Fibroblast of gingiva (primary cell): ENCODE data around the gene CHD2.

ENCODE experiments used
- DNase-seq: peaks from one replicate; pipeline ENCODE4 v3.0.0-alpha.2; 2011; ENCODE audit warnings: low read depth

CHD2 gene

DNA sequence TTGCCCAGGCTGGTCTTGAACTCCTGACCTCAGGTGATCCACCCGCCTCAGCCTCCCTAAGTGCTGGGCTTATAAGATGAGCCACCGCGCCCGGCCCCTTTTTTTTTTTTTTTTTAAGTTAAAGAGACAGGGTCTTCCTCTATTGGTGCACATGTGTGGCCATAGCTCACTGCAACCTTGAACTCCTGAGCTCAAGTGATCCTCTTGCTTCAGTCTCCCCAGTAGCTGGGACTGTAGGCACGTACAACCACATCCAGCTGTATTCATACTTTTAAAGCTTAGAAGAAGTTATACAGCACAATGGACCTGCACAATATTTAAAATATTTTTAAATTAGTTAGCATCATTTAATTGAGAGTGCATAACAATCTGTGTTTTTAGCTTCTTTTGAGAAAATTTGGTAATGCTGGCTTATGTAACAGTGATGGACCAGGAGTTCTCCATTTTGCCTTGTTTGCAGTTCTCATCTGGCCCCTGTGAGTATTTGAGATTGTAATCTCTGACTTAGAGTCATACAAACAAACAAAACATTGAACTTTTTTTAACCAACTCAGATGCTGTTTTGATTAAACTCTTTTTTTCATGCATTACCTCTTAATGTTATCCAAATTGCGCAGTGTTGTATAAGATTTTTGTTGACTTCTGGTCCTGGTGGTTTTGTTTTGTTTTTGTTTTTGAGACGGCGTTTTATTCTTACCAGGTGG lies 33.0 kb downstream of the CHD2 start:
- no peak for DNase-seq

DNA sequence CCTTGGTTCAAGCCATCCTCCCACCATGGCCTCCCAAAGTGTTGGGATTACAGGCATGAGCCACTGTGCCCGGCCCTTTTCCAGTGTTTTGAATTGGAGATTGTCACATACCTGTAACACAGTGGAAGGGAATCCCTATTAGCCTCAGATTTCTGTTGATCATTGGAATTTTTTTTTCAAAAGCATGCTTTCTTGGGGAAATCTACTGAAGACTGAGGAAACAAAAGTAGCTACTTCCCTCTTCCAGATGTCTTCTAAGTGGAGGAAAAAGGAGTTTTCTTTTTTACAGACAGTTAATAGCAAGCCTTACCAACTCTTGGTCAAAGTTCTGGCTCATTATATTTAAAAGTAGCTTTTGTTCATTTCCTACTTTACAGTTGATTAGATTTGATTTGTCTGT lies 33.7 kb downstream of the CHD2 start:
- no peak for DNase-seq

DNA sequence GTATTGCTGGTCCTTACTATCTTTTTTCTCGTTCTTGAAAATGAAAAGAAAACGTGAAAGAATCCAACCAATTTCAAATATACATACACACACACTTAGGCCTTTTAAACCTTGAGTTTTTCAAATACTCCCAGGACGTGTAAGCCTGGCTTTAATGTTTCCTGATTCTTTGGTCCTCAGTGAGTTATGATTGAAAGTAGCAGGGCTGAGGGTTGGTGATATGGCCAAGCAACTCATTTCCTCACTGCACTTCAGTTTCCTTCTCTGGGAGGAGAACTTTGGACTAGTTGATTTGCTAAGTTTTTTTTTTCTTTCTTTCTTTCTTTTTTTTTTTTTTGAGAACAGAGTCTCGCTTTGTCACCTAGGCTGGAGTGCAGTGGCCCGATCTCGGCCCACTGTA lies 34.6 kb downstream of the CHD2 start:
- DNase-seq, result no peak

DNA sequence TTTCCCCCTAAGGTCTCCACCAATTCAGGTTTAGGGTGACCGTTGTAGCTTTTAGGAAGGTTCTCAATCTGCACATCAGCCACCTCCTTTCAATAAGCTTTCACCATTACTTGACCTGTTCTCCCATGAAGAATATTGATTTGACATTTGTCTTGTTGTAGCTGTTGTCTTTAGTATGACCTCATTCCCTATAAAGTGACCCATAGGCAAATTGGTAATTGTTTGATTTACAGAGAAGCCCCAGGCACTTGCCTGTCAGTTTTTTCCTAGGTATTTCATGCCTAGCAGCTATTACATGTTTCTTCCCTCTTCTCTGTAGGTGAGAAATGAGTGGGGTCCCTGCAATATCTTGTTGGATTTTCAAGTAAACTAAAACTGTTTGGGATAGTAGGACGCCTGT lies 36.0 kb downstream of the CHD2 start:
- no peak for DNase-seq

DNA sequence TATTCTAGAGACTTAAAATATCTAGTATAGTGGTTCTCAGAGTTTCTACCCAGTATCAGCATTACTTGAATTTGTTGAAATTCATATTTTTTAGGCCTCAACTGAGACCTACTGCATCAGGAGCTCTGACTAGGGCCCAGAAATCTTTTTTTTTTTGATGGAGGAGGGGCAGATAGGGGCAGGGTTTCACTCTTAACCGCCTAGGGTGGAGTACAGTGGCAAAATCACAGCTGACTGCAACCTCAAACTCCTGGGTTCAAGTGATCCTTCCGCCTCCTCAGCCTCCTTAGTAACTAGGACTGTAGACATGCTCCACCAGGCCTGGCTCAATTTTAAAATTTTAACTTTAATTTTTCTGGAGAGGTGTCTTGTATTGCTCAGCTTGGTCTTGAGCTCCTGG lies 36.6 kb downstream of the CHD2 start:
- no peak for DNase-seq

DNA sequence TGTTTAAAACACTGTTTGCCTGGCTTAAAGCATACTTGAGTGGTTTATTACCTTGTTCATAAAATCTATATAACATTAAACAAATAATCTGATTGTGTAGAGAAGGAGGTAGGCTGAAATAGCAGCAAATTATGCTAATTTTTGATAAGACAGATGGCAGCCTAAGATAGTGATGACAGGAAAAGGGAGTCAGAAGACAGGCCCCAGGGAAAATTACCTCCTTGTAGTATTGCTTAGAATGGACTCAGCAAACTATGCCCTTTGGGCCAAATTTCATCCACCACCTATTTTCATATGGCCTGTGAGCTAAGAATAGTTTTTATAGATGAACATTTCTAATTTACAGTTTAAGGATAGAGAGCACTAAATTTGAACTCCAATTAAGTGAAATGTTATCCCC lies 37.8 kb downstream of the CHD2 start:
- no peak for DNase-seq

DNA sequence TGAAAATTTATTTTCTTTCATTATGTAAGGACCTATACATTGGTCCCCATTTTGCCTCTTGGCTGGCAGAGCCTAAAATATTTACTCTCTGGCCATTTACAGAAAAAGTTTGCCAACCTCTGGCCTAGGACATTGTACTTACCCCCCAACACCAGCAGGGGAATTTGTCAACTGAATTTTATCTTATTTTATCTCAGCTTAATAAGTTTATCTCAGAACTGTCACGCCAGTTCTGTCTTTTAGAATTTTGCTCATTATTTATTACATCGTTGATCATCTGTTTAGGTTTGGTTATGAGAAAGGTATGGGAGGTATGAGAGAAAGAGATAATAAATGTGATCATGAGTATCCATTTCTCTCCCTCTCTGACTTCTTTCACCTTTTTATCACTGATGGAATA lies 38.3 kb downstream of the CHD2 start:
- no peak for DNase-seq

DNA sequence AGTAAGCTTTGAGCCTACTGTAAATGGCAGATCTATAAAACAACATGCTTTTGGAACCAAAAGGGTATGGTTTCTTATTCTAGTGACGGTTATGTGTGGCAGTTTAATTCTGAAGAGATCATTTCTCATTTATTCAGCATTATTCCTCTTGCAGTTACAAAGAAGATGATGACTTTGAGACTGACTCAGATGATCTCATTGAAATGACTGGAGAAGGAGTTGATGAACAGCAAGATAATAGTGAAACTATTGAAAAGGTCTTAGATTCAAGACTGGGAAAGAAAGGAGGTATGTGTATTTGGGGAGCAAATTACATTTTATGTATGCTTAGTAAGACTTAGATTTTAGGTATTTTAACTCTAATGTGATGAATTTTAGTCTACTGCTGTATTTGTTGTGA lies 41.5 kb downstream of the CHD2 start:
- no peak for DNase-seq

DNA sequence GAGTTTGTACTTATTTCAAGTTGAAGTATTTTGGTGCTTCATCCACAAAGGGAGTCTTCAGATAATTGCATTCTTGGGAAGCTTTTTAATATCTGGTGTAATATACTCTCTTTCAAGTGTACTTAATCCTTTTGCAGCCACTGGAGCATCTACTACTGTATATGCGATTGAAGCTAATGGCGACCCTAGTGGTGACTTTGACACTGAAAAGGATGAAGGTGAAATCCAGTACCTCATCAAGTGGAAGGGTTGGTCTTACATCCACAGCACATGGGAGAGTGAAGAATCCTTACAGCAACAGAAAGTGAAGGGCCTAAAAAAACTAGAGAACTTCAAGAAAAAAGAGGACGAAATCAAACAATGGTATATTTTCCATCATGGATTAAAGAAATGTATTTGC lies 42.6 kb downstream of the CHD2 start:
- DNase-seq, result no peak

DNA sequence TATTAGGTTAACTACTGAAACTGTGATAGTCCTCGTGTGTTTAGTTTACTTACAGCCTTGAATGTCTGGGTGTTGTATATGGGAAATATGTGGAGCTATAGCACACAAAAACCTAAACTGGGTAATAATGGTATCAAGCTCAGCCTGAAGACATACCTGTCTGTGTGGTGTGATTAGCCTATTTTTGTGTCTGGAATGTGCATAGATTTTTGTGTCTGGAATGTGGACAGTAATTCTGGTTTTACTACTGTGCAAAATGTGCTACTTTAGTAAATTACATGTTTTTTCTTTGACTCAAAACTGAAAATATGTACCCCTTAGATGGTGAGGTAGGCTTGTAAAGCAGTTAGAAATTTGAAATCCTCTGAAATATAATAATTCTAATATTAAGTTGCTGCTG lies 43.5 kb downstream of the CHD2 start:
- no peak for DNase-seq

DNA sequence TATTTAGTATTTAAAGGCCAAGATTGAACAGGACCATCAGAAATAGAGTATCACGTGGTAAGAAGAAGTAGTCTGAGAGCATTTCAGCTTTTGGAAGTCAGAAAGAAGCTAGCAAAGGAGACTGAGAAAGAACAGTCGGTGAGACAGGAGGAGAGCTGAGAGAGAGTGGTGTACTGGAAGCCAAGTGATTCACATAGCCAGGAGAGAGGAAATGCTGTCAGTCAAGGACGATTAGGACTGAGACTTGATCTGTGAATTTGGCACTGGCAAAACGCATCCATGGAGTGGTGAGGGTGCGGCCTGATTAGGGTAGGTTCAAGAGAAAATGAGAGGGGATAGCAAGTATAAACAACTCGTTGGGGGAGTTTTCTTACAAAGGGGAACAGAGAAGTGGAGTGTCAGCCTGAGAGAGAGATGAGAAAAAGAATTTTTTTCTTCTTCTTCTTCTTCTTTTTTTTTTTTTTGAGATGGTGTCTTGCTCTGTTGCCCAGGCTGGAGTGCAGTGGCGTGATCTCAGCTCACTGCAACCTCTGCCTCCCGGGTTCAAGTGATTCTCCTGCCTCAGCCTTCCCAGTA lies 44.9 kb downstream of the CHD2 start:
- DNase-seq, result no peak

DNA sequence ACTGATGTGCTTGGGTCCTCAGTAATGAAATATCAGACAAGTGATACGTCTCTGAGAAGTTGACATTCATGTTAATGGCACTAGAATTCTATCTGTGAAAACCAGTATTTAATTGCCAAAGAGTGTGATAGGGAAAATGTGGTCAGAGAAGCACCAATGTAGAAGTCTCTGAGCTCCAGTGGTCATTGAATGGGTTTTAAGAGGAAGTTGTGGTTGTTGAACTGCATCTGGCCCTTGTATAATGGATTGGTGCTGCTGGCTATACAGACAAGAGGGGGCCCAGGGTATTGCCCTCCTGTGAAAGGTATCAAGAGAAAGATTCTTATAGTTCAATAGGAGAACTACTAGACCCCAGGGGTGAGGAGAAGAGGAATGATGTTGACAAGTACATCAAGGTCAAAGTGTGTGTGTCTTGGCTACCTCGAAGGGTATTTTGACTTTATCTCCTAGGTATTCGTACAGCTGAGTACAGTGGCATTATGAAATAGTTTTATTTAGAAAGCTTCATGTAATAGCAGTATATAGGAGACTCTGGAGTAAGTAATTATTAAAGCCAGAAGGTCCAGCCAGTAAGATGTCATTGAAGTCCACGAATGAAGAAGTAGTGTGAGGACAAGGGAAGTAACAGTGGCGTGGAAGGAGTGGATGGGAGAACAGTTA lies 47.1 kb downstream of the CHD2 start:
- no peak for DNase-seq

DNA sequence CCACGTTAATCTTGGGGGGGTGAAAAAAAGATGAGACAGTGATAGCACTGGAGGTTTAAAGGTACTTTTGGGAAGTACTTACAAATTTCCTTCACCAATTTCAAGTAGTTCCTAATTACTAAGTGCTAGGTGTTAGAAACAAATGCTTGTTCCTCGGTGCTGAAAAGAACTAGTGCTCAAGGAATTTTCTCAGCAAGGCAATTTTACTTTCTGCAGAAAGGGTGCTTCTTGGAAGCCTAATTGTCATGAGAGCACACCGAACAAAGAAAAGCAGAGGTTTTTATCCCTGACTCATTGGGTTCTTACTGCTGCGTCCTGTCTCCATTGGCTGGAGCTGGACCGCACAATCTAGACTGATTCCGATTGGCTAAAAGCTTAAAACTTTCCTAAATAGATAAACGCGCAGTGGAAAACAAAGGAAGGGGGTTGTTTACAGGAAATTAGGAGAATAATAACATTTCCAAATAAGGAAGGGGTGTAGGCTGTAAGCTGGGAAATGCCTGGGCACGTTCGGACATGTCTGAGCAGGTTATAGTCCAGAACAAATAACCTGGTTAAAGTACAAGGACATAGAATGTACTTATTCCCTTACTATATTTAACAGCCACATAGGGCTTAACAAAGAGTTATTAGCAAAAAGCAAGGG lies 49.6 kb downstream of the CHD2 start:
- DNase-seq, result no peak

DNA sequence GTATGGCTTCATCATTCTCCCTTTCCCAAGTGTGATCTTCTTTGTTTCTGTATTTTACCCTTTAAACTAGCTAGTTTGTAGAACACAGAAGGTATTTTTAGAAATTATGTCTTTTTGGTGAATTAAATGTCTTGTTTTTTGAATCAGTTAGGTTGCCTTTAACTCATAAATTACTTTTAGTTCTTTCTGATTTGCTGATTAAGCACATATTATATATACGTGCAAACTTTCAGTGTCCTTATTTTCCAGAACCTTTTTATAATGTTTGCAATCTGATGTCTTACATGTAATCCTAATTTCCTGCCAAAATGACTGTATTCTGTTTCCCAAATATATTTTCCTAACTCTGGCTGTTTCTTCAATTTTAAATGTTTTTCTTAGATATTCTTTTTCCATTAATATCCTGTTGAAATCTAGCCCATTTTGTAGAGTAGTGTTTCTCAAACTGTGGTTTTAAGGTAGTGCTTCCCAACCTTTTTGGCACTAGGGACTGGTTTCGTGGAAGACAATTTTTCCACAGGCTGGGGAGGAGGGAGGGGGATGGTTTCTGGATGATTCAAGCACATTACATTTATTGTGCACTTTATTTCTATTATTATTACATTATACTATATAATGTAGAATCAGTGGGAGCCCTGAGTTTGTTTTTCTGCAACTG lies 51.8 kb downstream of the CHD2 start:
- no peak for DNase-seq

DNA sequence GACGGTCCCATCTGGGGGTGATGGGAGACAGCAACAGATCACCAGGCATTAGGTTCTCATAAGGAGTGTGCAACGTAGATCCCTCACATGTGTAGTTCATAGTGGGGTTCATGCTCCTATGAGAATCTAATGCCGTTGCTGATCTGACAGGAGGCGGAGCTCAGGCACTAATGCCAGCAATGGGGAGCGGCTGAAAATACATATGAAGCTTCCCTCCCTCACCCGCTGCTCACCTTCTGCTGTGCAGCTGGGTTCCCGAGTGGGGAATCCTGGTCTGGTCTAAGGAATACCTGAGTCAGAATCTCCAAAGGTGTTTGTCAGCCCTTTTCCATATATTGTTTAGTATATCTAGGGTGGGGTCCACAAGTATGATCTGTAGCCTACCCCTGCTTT lies 52.3 kb downstream of the CHD2 start:
- DNase-seq, result no peak

DNA sequence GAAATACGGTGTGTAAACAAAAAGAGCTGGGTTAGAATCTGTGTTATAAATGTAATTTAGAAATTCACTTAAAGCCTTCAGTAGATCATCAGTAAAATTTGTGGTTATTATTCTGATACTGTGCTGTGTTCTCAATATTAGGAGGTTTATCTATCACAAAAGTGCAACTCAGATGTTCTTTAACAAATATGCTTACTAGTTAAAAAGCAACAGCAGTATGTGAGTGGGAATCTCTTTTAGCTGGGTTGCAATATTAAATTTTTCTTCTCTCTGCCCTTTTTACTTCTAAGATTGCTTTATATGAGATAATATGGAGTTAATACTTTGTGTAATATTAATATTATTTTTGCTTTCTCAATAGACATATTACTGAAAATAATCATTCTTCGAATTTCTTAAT lies 53.4 kb downstream of the CHD2 start:
- no peak for DNase-seq

DNA sequence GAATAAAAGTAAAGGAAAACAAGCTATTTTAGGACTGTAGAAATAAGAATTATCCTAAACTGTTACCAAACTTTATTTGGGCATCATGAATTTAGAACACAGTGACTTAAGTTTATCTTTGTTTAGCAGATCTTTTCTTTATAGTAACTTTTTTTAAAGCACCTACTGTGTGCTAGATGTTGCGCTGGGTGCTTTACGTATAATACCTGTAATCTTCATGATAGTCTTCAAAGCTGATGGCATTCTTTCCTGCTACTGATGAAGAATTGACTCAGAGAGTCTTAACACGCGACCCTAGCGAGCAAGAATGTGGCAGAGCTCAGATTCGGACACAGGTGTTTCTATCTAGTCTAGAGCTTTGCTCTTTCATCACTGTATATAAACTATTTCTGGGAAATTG lies 53.9 kb downstream of the CHD2 start:
- DNase-seq, result no peak

DNA sequence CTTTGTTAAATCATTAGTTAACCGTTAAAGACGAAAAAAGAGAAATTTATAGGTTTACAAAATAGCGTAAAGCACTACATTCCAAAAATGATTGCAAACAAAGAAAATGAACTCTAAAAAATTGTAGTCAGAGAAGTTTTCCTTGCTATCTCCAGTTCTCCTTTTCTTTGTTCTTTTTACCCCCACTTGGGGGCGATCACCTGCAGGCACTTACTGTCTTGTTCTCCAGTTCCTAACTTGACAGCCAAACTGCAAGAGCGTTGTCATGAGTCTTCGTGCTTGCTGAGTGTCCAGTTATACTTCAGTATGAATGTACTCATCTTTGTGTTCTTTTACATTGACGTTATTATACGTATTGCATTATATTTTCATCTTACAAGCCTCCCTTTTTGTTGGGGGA lies 54.5 kb downstream of the CHD2 start:
- no peak for DNase-seq

DNA sequence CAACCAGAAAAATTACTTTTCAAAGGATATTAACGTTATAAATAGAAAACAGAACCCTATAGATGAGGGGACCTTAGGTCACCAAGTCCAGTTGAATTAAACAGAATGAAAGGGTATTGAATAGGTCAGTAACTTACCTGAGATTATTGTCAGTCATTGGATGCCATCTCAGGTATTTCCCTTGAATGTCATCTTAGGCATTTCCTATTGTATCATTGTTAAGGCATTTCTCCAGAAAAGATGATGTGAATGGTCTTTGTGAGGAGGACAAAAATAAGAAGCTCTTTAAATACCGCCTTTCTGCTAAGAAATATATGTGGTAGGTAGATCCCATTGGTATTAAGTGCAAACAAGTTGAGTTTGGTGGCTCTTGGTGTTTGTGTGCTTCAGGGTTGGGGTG lies 55.6 kb downstream of the CHD2 start:
- no peak for DNase-seq

DNA sequence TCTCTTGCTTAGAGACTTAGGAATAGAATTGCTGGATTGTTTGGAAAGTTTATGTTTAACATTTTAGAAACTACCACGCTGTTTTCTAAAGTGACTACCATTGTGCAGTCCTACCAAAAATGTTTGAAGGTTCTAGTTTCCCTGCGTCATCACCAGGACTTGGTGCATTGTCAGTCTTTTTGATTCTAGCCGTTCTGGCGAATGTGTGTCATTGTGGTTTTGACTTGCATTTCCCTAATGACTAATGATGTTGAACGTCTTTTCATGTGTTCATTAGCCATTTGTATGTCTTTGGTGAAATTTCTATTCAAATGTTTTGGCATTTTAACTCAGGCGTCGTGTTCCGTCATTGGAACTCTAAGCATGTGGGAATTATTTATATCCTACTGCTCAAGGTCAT lies 58.0 kb downstream of the CHD2 start:
- peak; percentile 51 for DNase-seq

DNA sequence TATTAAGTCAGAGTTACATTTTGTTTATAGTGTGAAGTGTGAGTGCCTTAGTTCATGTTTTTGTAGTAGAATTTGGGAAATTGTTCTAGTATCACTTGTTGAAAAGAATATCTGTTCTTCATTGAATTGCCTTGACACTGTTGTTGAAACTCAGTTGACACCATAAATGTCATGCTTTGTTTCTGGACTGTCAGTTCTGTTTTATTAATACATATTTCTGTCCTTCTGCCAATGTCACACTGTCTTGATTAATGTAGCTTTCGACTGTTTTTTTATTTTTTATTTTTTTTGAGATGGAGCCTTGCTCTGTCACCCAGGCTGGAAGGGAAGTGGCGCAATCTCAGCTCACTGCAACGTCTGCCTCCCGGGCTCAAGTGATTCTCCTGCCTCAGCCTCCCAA lies 59.1 kb downstream of the CHD2 start:
- DNase-seq, result no peak

DNA sequence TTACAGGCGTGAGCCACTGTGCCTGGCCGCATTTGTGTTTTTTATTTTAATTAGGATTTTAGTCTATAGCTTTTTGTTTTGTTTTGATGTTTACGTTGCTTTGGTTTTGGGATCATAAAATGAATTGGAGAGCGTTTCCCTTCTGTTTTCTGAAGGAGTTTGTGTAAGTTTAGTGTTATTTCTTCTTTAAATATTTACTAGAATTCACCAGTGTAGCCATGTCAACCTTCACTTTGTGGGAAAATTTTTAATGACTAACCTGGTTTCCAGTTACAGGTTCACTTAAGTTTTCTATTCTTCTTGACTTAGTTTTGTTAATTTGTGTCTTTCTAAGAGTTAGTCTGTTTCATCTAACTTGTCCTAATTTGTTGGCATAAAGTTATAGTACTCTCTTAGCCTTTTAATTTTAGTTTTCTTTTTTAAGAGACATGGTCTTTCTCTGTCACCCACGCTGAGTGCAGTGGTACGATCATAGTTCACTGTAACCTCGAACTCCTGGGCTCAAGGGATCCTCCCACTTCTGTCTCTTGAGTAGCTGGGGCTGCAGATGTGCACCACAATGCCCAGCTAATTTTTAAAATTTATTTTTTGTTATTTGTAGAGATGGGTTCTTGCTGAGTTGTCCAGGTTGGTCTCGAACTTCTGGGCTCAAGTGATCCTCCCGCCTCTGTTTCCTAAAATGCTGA lies 61.0 kb downstream of the CHD2 start:
- DNase-seq, result no peak
